Right atrium auricular region (tissue), 2 donors: ENCODE measurements around the gene TPSD1. TPM values are rescaled to one million over a fixed set of nuclear protein-coding genes. Genes with fewer than 3 reads are reported as not detected.

Experiments
- DNase-seq: peaks from one replicate; pipeline ENCODE4 v3.0.0-alpha.2; 2019; ENCODE audit warnings: low spot score
- H3K27ac ChIP-seq, 2 donors: fragments of 200-600 bp; sonication (generic); 1 replicate in 1 of 2; 2 replicates in 1 of 2; pipeline ENCODE4 v1.5.1; 2016 to 2019
- H3K27me3 ChIP-seq, 2 donors: fragments of 200-600 bp; sonication (generic); one replicate each; pipeline versions ENCODE4 v1.5.1 to v1.6.0; 2017 to 2019
- H3K36me3 ChIP-seq: fragments of 200-600 bp; sonication (generic); one replicate; pipeline ENCODE4 v1.5.1; 2016
- H3K4me1 ChIP-seq, 2 donors: fragments of 200-600 bp; sonication (generic); one replicate each; pipeline versions ENCODE4 v1.5.1 to v1.6.0; 2017 to 2019
- H3K4me3 ChIP-seq, 2 donors: fragments of 200-600 bp; sonication (generic); 1 replicate in 1 of 2; 2 replicates in 1 of 2; pipeline ENCODE4 v1.5.1; 2017 to 2019; ENCODE audit warnings: mild to moderate bottlenecking in 1 of 2, moderate library complexity in 1 of 2
- H3K9me3 ChIP-seq, 2 donors: fragments of 200-600 bp; sonication (generic); one replicate each; pipeline ENCODE4 v1.5.1; 2019
- CTCF ChIP-seq, 2 donors: fragments of 200-600 bp; sonication (generic); IDR thresholded peaks; one replicate each; pipeline ENCODE4 v1.5.1; 2019; ENCODE audit warnings: antibody characterized with exemption in 2 of 2
- total RNA-seq, 2 donors: library from RNA; depleted of rRNA; stranded (reverse); fragments of >200 nt; gene quantifications; one replicate each; pipeline ENCODE4 v1.1.0, GENCODE V29; 2016

TPSD1 gene
- total RNA-seq, 2 donors from 2014 or later: 0.63 TPM; not detected in 1

- Histone ChIP-seq H3K36me3 (no peaks in the 10 kb centered on the region), H3K4me1 (peaks cover 0 to 19% of the 10 kb centered on the region in 2 donors), H3K9me3 (no peaks in the 10 kb centered on the region), H3K27ac (no peak overlapping the region), H3K4me3 (no peak overlapping the region), H3K27me3 (peaks cover 0 to 18% of the 10 kb centered on the region in 2 donors)
- no peak for TF ChIP-seq CTCF (IDR thresholded peaks at IDR 0.05)
- DNase-seq: no peak
These were observed 32.3 kb downstream of the TPSD1 start for GRCh38 chr16:1287982-1288670.

- H3K4me1 ChIP-seq: peaks cover 0 to 19% of the 10 kb centered on the region in 2 donors
- no peaks in the 10 kb centered on the region for H3K36me3 ChIP-seq
- peaks cover 0 to 18% of the 10 kb centered on the region in 2 donors for H3K27me3 ChIP-seq
- no peak overlapping the region for H3K4me3 ChIP-seq
- H3K27ac ChIP-seq: no peak overlapping the region
- H3K9me3 ChIP-seq: no peaks in the 10 kb centered on the region
- no peak for DNase-seq
- no peak for TF ChIP-seq CTCF (IDR thresholded peaks at IDR 0.05)
These were observed 33.1 kb downstream of the TPSD1 start for GRCh38 chr16:1288813-1289476.

GRCh38 chr16:1289477-1289866 lies 33.6 kb downstream of the TPSD1 start:
- H3K4me1 ChIP-seq: peaks cover 0 to 19% of the 10 kb centered on the region in 2 donors
- TF ChIP-seq CTCF (IDR thresholded peaks at IDR 0.05): no peak
- no peaks in the 10 kb centered on the region for H3K9me3 ChIP-seq
- peaks cover 0 to 18% of the 10 kb centered on the region in 2 donors for H3K27me3 ChIP-seq
- no peak overlapping the region for H3K27ac ChIP-seq
- no peak overlapping the region for H3K4me3 ChIP-seq
- no peak for DNase-seq
- no peaks in the 10 kb centered on the region for H3K36me3 ChIP-seq

- no peak for DNase-seq
These were observed 34.2 kb downstream of the TPSD1 start for GRCh38 chr16:1290063-1290501.

GRCh38 chr16:1290860-1291575 lies 35.1 kb downstream of the TPSD1 start:
- no peak overlapping the region for H3K27ac ChIP-seq
- no peak for DNase-seq
- H3K9me3 ChIP-seq: no peaks in the 10 kb centered on the region
- H3K27me3 ChIP-seq: peaks cover 0 to 16% of the 10 kb centered on the region in 2 donors
- TF ChIP-seq CTCF (IDR thresholded peaks at IDR 0.05): no peak
- no peak overlapping the region for H3K4me3 ChIP-seq
- H3K4me1 ChIP-seq: peaks cover 0 to 19% of the 10 kb centered on the region in 2 donors
- H3K36me3 ChIP-seq: no peaks in the 10 kb centered on the region

More at GRCh38 chr16:1290063-1290501, 34.2 kb downstream of the TPSD1 start:
- H3K4me1 ChIP-seq: peaks cover 0 to 19% of the 10 kb centered on the region in 2 donors
- TF ChIP-seq CTCF (IDR thresholded peaks at IDR 0.05): no peak
- peaks cover 0 to 18% of the 10 kb centered on the region in 2 donors for H3K27me3 ChIP-seq
- no peak overlapping the region for H3K4me3 ChIP-seq
- H3K27ac ChIP-seq: no peak overlapping the region
- H3K9me3 ChIP-seq: no peaks in the 10 kb centered on the region
- H3K36me3 ChIP-seq: no peaks in the 10 kb centered on the region
